ENCODE data around the gene WFDC6. TPM values are rescaled to one million over a fixed set of nuclear protein-coding genes. Genes with fewer than 3 reads are reported as not detected.

WFDC6 gene
- total RNA-seq, 1 experiment from 2014 or later, result not detected

GRCh38 chr20:45548410-45548809 is 9.1 kb upstream of the WFDC6 start:
- no peak overlapping the region for H3K4me3 ChIP-seq
- H3K9me3 ChIP-seq (replicated peaks), result no peaks in the 10 kb centered on the region
- no peak for DNase-seq (ENCODE audit: low read depth in 1 of 2, low spot score in 2 of 2)
- no peak overlapping the region for H3K27ac ChIP-seq
- H3K4me1 ChIP-seq (replicated peaks), result no peaks in the 10 kb centered on the region
- peaks cover 11% of the 10 kb centered on the region for H3K27me3 ChIP-seq (replicated peaks)
- no peaks in the 10 kb centered on the region for H3K36me3 ChIP-seq

- no peak within 1 kb of the TSS for H3K27ac ChIP-seq
- no peaks in the 10 kb centered on the region for H3K36me3 ChIP-seq
- H3K4me1 ChIP-seq (replicated peaks), result no peaks in the 10 kb centered on the region
- H3K27me3 ChIP-seq (replicated peaks), result peaks cover 11% of the 10 kb centered on the region
- H3K9me3 ChIP-seq (replicated peaks), result no peaks in the 10 kb centered on the region
- no peak within 1 kb of the TSS for H3K4me3 ChIP-seq
- DNase-seq (ENCODE audit: low read depth in 1 of 2, low spot score in 2 of 2), result no peak
Observed at GRCh38 chr20:45547206-45547770, 8.0 kb upstream of the WFDC6 start, which contains the start of gene EPPIN. TSS of gene EPPIN (minus strand) at chr20:45547401. CDS start at chr20:45547357, 44 bp downstream.

GRCh38 chr20:45545754-45546453 is 6.6 kb upstream of the WFDC6 start:
- no peak for DNase-seq (ENCODE audit: low read depth in 1 of 2, low spot score in 2 of 2)
- H3K9me3 ChIP-seq (replicated peaks), result no peaks in the 10 kb centered on the region
- no peak overlapping the region for H3K27ac ChIP-seq
- no peaks in the 10 kb centered on the region for H3K36me3 ChIP-seq
- no peaks in the 10 kb centered on the region for H3K4me1 ChIP-seq (replicated peaks)
- H3K27me3 ChIP-seq (replicated peaks), result peaks cover 11% of the 10 kb centered on the region
- H3K4me3 ChIP-seq, result no peak overlapping the region

GRCh38 chr20:45545351-45545750 is 6.1 kb upstream of the WFDC6 start:
- Histone ChIP-seq H3K27me3 (replicated peaks) (peaks cover 14% of the 10 kb centered on the region), H3K36me3 (no peaks in the 10 kb centered on the region), H3K4me1 (replicated peaks) (no peaks in the 10 kb centered on the region), H3K27ac (no peak overlapping the region), H3K9me3 (replicated peaks) (no peaks in the 10 kb centered on the region), H3K4me3 (no peak overlapping the region)
- no peak for DNase-seq (ENCODE audit: low read depth in 1 of 2, low spot score in 2 of 2)

- Histone ChIP-seq H3K4me1 (replicated peaks) (no peaks in the 10 kb centered on the region), H3K27me3 (replicated peaks) (peaks cover 11% of the 10 kb centered on the region; the same call in 1 of the 2 replicates)
Observed at GRCh38 chr20:45538209-45538799, 978 bp downstream of the WFDC6 start.

GRCh38 chr20:45527294-45527693 is 12.0 kb downstream of the WFDC6 start:
- Histone ChIP-seq H3K9me3 (replicated peaks) (no peaks in the 10 kb centered on the region), H3K36me3 (no peaks in the 10 kb centered on the region), H3K4me3 (no peak overlapping the region), H3K4me1 (replicated peaks) (no peaks in the 10 kb centered on the region), H3K27ac (no peak overlapping the region), H3K27me3 (replicated peaks) (peaks cover 11% of the 10 kb centered on the region; the same call in 1 of the 2 replicates)
- DNase-seq (ENCODE audit: low read depth in 1 of 2, low spot score in 2 of 2), result no peak

More at GRCh38 chr20:45538209-45538799, 978 bp downstream of the WFDC6 start:
- no peaks in the 10 kb centered on the region for H3K36me3 ChIP-seq
- H3K9me3 ChIP-seq (replicated peaks), result no peaks in the 10 kb centered on the region
- no peak for DNase-seq (ENCODE audit: low read depth in 1 of 2, low spot score in 2 of 2)
- no peak overlapping the region for H3K4me3 ChIP-seq
- H3K27ac ChIP-seq, result no peak overlapping the region

- 0 out of 2 replicates have a peak, but pooled peaks cover 12% of the 10 kb centered on the region for H3K27me3 ChIP-seq (replicated peaks)
- no peak overlapping the region for H3K27ac ChIP-seq
- H3K9me3 ChIP-seq (replicated peaks), result no peaks in the 10 kb centered on the region
- DNase-seq (ENCODE audit: low read depth in 1 of 2, low spot score in 2 of 2), result no peak
- no peaks in the 10 kb centered on the region for H3K36me3 ChIP-seq
- H3K4me3 ChIP-seq, result no peak overlapping the region
- no peaks in the 10 kb centered on the region for H3K4me1 ChIP-seq (replicated peaks)
Observed at GRCh38 chr20:45523821-45524220, 15.5 kb downstream of the WFDC6 start.

GRCh38 chr20:45518282-45518681 is 21.0 kb downstream of the WFDC6 start:
- Histone ChIP-seq H3K9me3 (replicated peaks) (no peaks in the 10 kb centered on the region), H3K27ac (no peak overlapping the region), H3K27me3 (replicated peaks) (0 out of 2 replicates have a peak, but pooled peaks cover 10% of the 10 kb centered on the region), H3K4me1 (replicated peaks) (no peaks in the 10 kb centered on the region), H3K4me3 (no peak overlapping the region), H3K36me3 (no peaks in the 10 kb centered on the region)
- no peak for DNase-seq (ENCODE audit: low read depth in 1 of 2, low spot score in 2 of 2)

- Histone ChIP-seq H3K9me3 (replicated peaks) (no peaks in the 10 kb centered on the region), H3K4me3 (no peak within 1 kb of the TSS), H3K27me3 (replicated peaks) (peaks cover 1% of the 10 kb centered on the region), H3K36me3 (no peaks in the 10 kb centered on the region), H3K27ac (no peak within 1 kb of the TSS), H3K4me1 (replicated peaks) (no peaks in the 10 kb centered on the region)
- DNase-seq (ENCODE audit: low read depth in 1 of 2, low spot score in 2 of 2), result no peak
Observed at GRCh38 chr20:45515147-45515913, 24.0 kb downstream of the WFDC6 start, which contains the start of gene SPINT3. TSS of gene SPINT3 (minus strand) at chr20:45515622. CDS start at chr20:45515608, 14 bp downstream.

- Histone ChIP-seq H3K9me3 (replicated peaks) (no peaks in the 10 kb centered on the region), H3K4me3 (no peak overlapping the region), H3K27ac (no peak overlapping the region), H3K36me3 (no peaks in the 10 kb centered on the region), H3K27me3 (replicated peaks) (peaks cover 10% of the 10 kb centered on the region), H3K4me1 (replicated peaks) (no peaks in the 10 kb centered on the region)
- DNase-seq (ENCODE audit: low read depth in 1 of 2, low spot score in 2 of 2), result no peak
Observed at GRCh38 chr20:45510242-45510862, 28.9 kb downstream of the WFDC6 start.

GRCh38 chr20:45509091-45509490 is 30.2 kb downstream of the WFDC6 start:
- no peak overlapping the region for H3K4me3 ChIP-seq
- H3K27ac ChIP-seq, result no peak overlapping the region
- DNase-seq (ENCODE audit: low read depth in 1 of 2, low spot score in 2 of 2), result no peak
- H3K36me3 ChIP-seq, result no peaks in the 10 kb centered on the region
- no peaks in the 10 kb centered on the region for H3K9me3 ChIP-seq (replicated peaks)
- H3K27me3 ChIP-seq (replicated peaks), result peaks cover 10% of the 10 kb centered on the region
- no peaks in the 10 kb centered on the region for H3K4me1 ChIP-seq (replicated peaks)

GRCh38 chr20:45508068-45508886 is 31.0 kb downstream of the WFDC6 start:
- no peak overlapping the region for H3K27ac ChIP-seq
- no peaks in the 10 kb centered on the region for H3K4me1 ChIP-seq (replicated peaks)
- H3K4me3 ChIP-seq, result no peak overlapping the region
- H3K27me3 ChIP-seq (replicated peaks), result peaks cover 10% of the 10 kb centered on the region
- DNase-seq (ENCODE audit: low read depth in 1 of 2, low spot score in 2 of 2), result no peak
- no peaks in the 10 kb centered on the region for H3K9me3 ChIP-seq (replicated peaks)
- H3K36me3 ChIP-seq, result no peaks in the 10 kb centered on the region
